OCI-M2 (cell line): ENCODE measurements around the gene METTL9.

Experiments used
- DNase-seq: peaks from one replicate; lab custom pipeline; 2025; ENCODE audit not compliant: unreplicated experiment; lab: John Stamatoyannopoulos, UW

The METTL9 gene

GRCh38 chr16:21703589-21704174, 104.3 kb downstream of the METTL9 start:
- DNase-seq, result no peak

GRCh38 chr16:21704266-21704665, 104.9 kb downstream of the METTL9 start:
- DNase-seq, result no peak

- no peak for DNase-seq
Measured at GRCh38 chr16:21704733-21705132, 105.4 kb downstream of the METTL9 start.
